ENCODE data around the gene VDAC1.

- TF ChIP-seq SMARCA5 (IDR thresholded peaks at IDR 0.05) (no peak), ZNF622 (IDR thresholded peaks at IDR 0.05) (no peak), CTCF (IDR thresholded peaks at IDR 0.05 in 2 of 3, conservative IDR thresholded peaks at IDR 0.05 in 1 of 3; ENCODE audit: control insufficient read depth in 2 of 3, extremely low read depth in 1 of 3, insufficient read depth in 1 of 3, low read depth in 3 of 3, low read length in 3 of 3) (no peak), ETV6 (conservative IDR thresholded peaks at IDR 0.05 in 1 of 2, IDR thresholded peaks at IDR 0.05 in 1 of 2; ENCODE audit: borderline replicate concordance in 1 of 2, low read depth in 1 of 2) (no peak), POLR2A (IDR thresholded peaks at IDR 0.05; ENCODE audit: low read depth, low read length) (no peak), RAD51 (IDR thresholded peaks at IDR 0.05) (no peak), PKNOX1 (IDR thresholded peaks at IDR 0.05) (no peak), REST (IDR thresholded peaks at IDR 0.05; ENCODE audit: low read depth, low read length) (no peak), USF2 (IDR thresholded peaks at IDR 0.05; ENCODE audit: borderline replicate concordance, low read depth, low read length) (no peak), ZNF24 (IDR thresholded peaks at IDR 0.05) (no peak), RAD21 (IDR thresholded peaks at IDR 0.05; ENCODE audit: insufficient read depth, low read depth, low read length) (no peak), ATF7 (IDR thresholded peaks at IDR 0.05; ENCODE audit: low read depth) (no peak), PRDM15 (CRISPR knock-in tag; IDR thresholded peaks at IDR 0.05) (no peak)
Measured at GRCh38 chr5:133998042-133998441, 6.7 kb downstream of the VDAC1 start.
